HG02763 (cell line): ENCODE measurements around the gene NPB.

Experiments used
- ATAC-seq: cut with Tn5 transposase; IDR thresholded peaks from one replicate; pipeline ENCODE4 v1.9.1; 2021; ENCODE audit warnings: mild to moderate bottlenecking, moderate library complexity; ENCODE audit not compliant: unreplicated experiment

The NPB gene

DNA sequence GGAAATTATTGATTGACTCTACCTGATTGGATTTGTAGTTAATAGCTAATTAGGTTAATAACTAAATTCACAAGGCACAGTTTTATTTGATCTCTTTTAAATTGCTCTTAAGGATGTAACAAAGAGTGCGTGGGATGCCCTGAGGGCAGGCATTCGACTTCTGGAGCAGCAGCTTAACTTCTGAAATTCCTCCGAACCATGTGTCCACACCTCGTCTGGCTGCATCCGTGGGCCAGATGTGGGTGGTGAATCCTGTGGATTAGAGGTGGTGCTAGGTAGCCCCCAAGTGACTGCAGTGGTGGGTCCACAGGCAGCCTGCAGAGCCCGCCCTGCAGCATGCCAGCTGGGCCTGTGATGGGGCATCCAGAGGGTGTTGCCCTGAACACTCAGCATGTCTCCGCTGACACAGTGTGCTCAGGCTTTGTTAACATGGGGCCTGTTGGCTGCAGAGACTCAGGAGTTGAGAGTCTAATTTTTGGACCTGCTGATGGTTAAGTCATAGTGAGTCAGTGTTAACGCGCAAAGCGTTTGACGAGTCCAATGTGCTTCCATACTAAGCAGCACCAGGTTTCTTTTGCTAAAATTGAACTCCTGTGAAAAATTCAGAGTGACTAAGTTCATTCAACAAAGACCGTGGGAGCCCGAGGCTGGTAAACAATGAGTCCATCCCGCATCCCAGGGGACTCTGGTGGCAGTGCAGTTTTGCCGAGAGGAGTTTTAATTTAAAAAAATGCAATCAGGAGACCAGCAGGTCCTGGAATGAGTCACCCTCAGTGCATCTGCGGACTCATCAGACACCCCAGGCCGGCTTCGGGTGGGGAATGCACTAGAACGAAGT lies 3.8 kb upstream of the NPB start:
- no peak for ATAC-seq

DNA sequence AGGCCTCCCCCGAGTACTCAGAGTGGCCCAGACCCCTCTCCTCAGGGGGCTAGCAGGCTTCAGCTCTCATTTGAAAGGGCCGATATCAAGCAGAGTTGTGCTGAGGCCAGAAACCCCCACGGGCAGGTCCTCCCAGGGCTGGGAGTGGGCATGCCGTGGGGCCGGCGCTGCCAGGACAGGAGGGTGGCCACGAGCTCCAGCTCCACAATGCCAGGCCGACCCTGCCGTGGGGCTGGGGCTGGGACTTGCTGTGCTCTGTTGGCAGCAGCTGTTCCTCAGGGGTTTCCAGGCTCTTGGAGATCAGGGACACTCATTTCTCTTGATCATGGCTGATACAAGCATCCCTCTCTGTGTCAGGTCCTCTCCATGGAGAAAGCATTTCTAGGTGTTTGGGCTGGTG lies 3.2 kb upstream of the NPB start:
- no peak for ATAC-seq

- no peak for ATAC-seq
Measured at GRCh38 chr17:81899514-81900166, 2.4 kb upstream of the NPB start.

DNA sequence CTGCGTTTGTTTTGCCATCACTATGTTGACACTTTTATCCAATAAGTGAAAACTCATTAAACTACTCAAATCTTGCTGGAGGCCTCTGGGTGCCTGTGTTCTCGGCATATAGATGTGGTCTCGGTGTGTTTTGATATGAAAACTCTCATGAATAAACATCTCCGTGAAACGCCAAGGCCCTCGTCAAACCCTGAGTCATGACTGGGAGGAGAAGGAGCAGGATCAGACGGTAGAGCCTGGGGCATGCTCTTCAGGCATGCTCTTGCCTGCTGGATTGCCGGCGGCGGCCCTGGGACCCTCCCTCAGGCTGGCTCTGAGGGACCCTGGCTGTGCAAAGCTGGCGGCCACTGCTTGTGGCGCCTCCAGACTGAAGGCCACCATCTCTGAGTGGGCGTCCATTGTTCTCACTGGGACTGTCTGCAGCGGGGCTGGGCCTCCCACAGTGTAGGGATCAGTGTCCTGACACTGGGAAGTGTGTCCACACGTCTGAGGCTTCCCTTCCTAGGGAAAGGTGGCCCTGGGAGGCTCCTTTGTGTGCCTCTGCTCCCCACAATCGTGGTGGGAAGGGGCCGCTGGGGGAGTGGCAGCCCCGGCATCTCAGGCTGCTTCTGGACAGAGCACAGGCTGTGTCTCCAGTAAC lies 1.7 kb upstream of the NPB start:
- ATAC-seq, result no peak

GRCh38 chr17:81901167-81902022 lies 643 bp upstream of the NPB start:
- no peak for ATAC-seq

- no peak for ATAC-seq
Measured at GRCh38 chr17:81902653-81903414, 796 bp downstream of the NPB start.

DNA sequence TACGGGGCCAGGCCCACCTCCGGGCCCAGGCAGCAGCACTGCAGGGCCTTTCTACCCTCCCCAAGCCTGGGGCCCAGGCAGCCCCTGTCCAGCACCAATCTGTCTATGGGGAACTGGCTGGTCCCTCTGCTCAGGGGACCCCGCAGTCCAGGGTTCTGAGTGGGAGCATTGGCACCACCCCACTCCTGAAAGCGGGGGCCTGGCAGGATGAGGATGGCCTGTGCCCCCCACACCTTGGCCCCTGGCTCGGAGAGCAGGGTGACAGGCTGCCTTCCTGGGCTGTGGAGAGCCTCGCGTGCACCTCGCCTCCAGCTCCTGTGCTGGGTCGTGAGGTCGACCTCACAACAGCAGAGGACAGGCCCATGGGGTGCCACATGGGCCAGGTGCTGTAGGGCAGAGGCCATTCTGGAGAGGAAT lies 1.4 kb downstream of the NPB start:
- no peak for ATAC-seq

- no peak for ATAC-seq
Measured at GRCh38 chr17:81903896-81904599, 2.0 kb downstream of the NPB start.

GRCh38 chr17:81904600-81905423 lies 2.8 kb downstream of the NPB start:
- ATAC-seq, result no peak

- ATAC-seq, result no peak
Measured at GRCh38 chr17:81905424-81905875, 3.4 kb downstream of the NPB start.

DNA sequence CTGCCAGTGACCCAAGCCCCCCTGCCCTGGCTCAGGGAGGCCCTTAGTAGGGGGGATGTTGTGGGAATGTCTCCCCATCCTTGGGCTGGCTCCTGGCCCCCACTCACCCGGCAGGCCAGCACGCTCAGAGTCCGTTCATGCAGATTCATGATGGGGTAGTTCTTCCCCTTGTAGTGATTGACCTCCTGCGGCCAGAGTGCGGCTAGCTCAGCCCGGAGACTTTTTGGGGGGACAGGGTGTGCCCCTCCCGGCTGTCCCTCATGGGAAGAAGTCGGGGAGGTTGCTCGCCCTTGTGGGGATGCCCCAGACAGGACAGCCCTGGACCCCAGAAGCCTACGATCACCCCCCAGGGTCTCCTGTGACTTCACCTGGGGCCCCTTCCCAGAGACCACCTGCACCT lies 4.0 kb downstream of the NPB start:
- no peak for ATAC-seq

DNA sequence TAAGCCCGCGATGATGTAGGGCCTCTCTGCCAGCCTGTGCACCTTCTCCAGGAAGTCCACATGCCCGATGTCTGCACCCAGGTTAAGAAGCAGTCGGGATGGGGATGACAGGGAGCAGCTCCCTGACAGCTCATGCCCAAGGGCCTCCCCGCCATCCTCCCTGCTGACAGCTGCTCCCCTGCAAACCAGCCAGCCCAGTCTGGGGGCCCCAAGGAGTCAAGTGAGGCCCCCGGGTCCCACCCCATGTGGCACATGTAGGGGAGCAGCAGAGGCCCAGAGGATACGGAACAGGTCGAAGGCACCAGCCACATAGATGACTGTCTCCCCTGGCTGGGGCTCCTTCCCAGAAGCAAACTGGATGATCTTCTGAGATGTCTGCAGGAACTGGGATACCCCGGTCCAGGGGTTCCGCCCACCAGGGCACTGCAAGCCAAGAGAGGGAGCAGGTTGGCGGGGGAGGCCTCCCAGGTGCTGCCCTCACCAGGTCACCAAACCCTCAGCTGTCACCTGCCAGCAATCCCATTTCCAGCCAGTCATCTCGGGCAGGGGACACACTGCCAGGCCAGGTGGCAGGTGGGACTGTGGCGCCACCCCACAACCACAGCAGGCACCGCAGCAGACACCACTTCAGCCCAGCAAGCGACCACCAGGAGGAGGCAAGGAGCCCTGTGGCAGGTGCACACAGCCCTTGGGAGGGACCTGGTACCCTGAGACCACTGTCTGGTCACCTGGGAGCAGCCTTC lies 4.6 kb downstream of the NPB start:
- ATAC-seq, result no peak

DNA sequence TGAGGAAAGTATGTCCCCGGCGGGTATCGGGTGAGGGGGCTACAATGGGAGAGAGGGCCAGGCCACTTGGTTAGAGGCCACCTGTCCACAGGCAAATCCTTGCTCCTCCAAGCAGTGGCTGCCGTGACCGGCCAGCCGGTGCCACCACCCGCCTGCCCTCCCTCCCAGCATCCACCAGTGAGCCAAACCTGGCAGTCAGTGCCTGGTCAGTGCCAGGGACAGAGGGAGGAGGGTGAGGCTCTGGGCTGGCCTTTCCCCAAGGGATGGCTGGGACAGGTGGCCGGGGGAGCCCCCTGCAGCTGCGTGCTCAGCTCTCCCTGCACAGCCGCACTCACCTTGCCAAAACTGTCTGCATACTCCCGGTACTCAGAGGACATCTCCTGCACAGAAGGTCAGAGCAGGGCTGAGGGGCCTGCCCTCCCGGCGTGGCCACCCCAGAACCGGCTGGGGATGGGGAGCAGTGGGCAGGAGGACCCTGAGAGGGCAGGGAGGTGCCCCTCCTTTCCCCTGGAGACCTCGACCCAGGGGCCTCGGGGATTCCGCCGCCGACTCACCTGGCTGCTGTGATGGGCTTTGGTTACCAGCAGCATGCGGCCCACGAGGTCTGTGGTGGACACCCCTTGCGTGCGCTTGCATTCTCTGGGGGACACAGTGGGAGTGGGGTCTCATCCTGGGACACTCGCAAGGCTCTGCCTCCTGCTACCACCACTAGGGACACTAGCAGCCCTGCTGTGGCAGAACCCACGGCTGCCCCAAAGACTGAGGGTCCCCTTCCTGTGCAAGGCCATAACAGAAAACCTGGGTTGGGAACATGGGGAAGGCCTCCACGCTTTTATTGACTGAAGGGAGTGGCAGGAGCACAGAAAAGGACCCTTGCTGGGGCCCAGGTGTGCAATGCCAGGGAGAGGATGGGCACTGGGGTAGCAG lies 5.4 kb downstream of the NPB start:
- ATAC-seq, result no peak

DNA sequence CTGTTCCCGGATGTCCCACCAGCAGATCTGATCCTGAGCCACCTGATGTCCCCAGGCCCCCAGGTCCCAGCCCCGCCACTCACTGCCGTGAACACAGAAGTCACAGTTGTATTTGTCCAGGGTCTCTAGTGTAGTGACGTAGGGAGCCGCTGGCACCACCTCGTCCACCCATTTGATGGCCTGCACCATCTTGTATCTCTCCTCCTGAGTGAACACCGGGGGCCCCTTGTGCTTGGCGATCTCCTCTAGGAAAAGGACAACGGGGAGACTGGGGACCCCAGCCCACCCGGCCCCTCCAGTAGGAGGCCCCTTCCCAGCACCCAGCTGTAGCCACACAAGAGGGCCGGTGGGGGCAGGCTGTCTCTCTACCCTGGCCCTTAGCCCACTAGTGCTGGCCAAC lies 6.8 kb downstream of the NPB start:
- no peak for ATAC-seq

DNA sequence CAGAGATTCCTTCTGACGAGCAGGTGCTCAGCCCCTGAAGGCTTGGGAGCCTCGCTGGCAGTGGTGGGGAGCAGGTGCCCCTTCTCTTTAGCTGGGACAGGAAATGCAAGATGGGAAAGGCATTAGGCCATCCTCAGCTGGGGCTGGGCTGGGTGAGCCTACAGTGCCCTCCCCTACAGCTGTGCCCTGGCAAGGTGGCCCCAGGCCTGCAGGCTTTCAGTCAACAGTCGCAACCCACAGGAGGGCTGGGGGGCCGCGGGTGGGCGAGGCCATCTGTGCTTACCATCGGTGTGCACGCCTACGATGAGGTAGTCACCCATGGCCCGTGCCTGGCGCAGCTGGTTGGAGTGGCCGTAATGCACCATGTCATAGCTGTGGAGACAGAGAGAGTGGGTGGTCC lies 7.2 kb downstream of the NPB start:
- no peak for ATAC-seq

DNA sequence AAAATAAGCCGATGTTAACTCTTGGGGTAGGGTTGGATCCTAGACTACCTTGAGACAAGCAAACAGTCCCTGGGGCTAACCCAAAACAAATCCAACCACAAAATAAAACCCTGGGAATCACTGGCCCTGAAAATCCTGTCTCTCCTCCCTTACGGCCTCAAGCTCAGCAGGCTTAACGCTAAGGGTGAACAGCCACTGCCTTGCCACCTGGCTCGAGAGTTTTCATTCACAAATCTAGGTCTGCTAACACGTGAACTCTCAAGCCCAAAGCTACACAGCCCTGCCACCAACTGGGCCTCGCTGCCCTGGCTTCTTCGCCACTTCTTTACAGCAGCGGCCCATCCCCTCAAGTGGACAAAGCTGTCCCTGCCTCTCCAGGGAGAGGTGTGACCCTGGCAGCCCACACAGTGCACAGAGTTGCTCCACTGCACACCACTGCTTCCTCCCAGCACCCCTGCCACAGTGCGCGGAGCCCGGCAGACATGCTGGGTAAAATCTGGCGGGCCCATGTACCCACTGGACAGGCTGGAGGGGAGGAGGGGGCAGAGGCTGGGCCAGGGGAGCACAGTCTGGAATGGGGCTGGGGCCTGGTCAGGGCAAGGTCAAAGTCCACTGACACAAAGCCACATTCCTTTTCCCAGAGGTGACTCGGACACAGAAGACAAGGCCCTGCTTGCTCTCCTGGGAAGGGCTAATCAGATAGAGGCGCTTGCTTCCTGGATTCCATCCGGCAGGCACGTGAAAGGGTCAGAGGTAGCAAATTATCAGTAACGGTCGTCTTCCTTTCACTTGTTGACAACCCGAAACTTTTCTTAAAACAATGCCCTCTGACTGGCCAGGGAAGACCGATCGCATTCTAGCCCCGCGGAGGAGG lies 8.2 kb downstream of the NPB start:
- ATAC-seq, result no peak
